Right atrium auricular region (tissue), 2 donors: ENCODE results near the gene MIPOL1. TPM values are rescaled to one million over a fixed set of nuclear protein-coding genes. Genes with fewer than 3 reads are reported as not detected.

Experiments used
- DNase-seq: peaks from one replicate; pipeline ENCODE4 v3.0.0-alpha.2; 2019; ENCODE audit warnings: low spot score
- H3K27ac ChIP-seq, 2 donors: fragments of 200-600 bp; sonication (generic); 1 replicate in 1 of 2; 2 replicates in 1 of 2; pipeline ENCODE4 v1.5.1; 2016 to 2019
- H3K27me3 ChIP-seq, 2 donors: fragments of 200-600 bp; sonication (generic); one replicate each; pipeline versions ENCODE4 v1.5.1 to v1.6.0; 2017 to 2019
- H3K36me3 ChIP-seq: fragments of 200-600 bp; sonication (generic); one replicate; pipeline ENCODE4 v1.5.1; 2016
- H3K4me1 ChIP-seq, 2 donors: fragments of 200-600 bp; sonication (generic); one replicate each; pipeline versions ENCODE4 v1.5.1 to v1.6.0; 2017 to 2019
- H3K4me3 ChIP-seq, 2 donors: fragments of 200-600 bp; sonication (generic); 1 replicate in 1 of 2; 2 replicates in 1 of 2; pipeline ENCODE4 v1.5.1; 2017 to 2019; ENCODE audit warnings: mild to moderate bottlenecking in 1 of 2, moderate library complexity in 1 of 2
- H3K9me3 ChIP-seq, 2 donors: fragments of 200-600 bp; sonication (generic); one replicate each; pipeline ENCODE4 v1.5.1; 2019
- CTCF ChIP-seq, 2 donors: fragments of 200-600 bp; sonication (generic); IDR thresholded peaks; one replicate each; pipeline ENCODE4 v1.5.1; 2019; ENCODE audit warnings: antibody characterized with exemption in 2 of 2
- total RNA-seq, 2 donors: library from RNA; depleted of rRNA; stranded (reverse); fragments of >200 nt; gene quantifications; one replicate each; pipeline ENCODE4 v1.1.0, GENCODE V29; 2016

MIPOL1 gene
- total RNA-seq, 2 donors from 2014 or later = 4.9 to 6.2 TPM

DNA sequence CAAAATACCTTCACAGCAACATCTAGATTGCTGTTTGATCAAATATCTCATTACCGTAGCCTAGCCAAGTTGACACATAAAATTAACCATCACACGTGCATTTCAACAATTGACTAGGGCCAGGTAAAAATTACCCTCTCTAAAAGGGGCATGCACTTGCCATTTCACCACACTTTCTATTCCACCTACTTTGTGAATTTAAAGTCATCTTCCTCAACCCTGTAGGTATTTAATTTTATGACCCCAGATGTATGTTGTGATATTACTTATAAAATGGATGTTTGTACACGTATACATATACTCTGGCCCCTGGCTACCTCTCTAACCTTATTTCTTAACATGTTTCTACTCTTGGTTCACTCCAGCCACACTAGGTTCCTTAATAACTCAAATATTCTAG is 237.1 kb downstream of the MIPOL1 start:
- no peaks in the 10 kb centered on the region for H3K27me3 ChIP-seq
- no peak for TF ChIP-seq CTCF (IDR thresholded peaks at IDR 0.05)
- H3K36me3 ChIP-seq = no peaks in the 10 kb centered on the region

GRCh38 chr14:37436519-37436918 is 238.8 kb downstream of the MIPOL1 start:
- no peaks in the 10 kb centered on the region for H3K9me3 ChIP-seq
- H3K4me3 ChIP-seq = no peak overlapping the region
- no peaks in the 10 kb centered on the region for H3K27me3 ChIP-seq
- H3K27ac ChIP-seq = no peak overlapping the region
- no peaks in the 10 kb centered on the region for H3K4me1 ChIP-seq
- DNase-seq = no peak
- TF ChIP-seq CTCF (IDR thresholded peaks at IDR 0.05) = no peak
- no peaks in the 10 kb centered on the region for H3K36me3 ChIP-seq

More for the DNA sequence above, 237.1 kb downstream of the MIPOL1 start:
- DNase-seq = no peak
- Histone ChIP-seq H3K9me3 (no peaks in the 10 kb centered on the region), H3K4me3 (no peak overlapping the region), H3K4me1 (no peaks in the 10 kb centered on the region), H3K27ac (no peak overlapping the region)

DNA sequence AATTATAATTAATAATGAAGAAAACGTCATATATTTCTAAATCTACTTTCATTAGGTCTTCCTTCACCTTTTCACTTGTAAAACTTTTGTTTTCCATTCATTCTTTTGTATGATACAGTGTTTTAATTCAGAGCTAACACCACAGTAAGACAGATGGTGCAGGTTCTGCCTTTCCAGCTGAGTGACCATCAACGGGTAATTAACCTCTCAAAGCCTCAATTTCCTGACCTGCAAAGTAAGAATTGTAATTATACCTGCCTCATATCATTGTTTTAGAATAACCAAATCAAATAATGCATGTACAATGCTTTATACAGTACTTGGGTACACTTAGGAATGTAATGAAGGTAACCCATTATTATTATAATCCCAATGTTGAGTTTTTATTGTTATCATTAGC is 239.8 kb downstream of the MIPOL1 start:
- Histone ChIP-seq H3K27ac (no peak overlapping the region), H3K36me3 (no peaks in the 10 kb centered on the region), H3K4me3 (no peak overlapping the region), H3K27me3 (no peaks in the 10 kb centered on the region), H3K4me1 (no peaks in the 10 kb centered on the region), H3K9me3 (no peaks in the 10 kb centered on the region)
- no peak for DNase-seq
- TF ChIP-seq CTCF (IDR thresholded peaks at IDR 0.05) = no peak

GRCh38 chr14:37438444-37438843 is 240.7 kb downstream of the MIPOL1 start:
- H3K27me3 ChIP-seq = no peaks in the 10 kb centered on the region
- H3K4me3 ChIP-seq = no peak overlapping the region
- no peaks in the 10 kb centered on the region for H3K4me1 ChIP-seq
- TF ChIP-seq CTCF (IDR thresholded peaks at IDR 0.05) = no peak
- no peaks in the 10 kb centered on the region for H3K9me3 ChIP-seq
- DNase-seq = no peak
- no peak overlapping the region for H3K27ac ChIP-seq
- H3K36me3 ChIP-seq = no peaks in the 10 kb centered on the region

DNA sequence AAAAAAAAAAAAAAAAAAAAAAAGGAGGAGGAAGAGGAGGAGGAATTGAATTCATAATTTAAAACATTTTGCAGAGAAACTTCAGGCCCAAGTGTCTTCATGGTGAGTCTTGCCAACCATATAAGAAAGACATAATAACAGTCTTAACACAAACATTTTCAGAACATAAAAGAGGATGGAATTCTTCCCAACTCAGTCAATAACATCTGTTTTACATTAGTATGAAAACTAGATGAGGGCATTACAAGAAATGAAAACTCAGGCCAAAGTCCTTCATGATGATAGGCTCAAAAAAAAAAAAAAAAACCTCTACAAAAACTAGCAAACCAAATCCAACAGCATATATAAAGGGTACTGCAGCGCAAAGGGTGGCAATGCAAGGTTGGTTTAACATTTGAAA is 245.7 kb downstream of the MIPOL1 start:
- TF ChIP-seq CTCF (IDR thresholded peaks at IDR 0.05) = no peak
- no peaks in the 10 kb centered on the region for H3K4me1 ChIP-seq
- no peaks in the 10 kb centered on the region for H3K9me3 ChIP-seq
- no peaks in the 10 kb centered on the region for H3K36me3 ChIP-seq
- no peak overlapping the region for H3K27ac ChIP-seq
- H3K27me3 ChIP-seq = no peaks in the 10 kb centered on the region
- no peak overlapping the region for H3K4me3 ChIP-seq
- no peak for DNase-seq

- H3K4me1 ChIP-seq = no peaks in the 10 kb centered on the region
- no peaks in the 10 kb centered on the region for H3K27me3 ChIP-seq
- H3K4me3 ChIP-seq = no peak overlapping the region
- H3K27ac ChIP-seq = no peak overlapping the region
- H3K9me3 ChIP-seq = no peaks in the 10 kb centered on the region
- H3K36me3 ChIP-seq = no peaks in the 10 kb centered on the region
- no peak for DNase-seq
- TF ChIP-seq CTCF (IDR thresholded peaks at IDR 0.05) = no peak
Measured at GRCh38 chr14:37447883-37448391, 250.2 kb downstream of the MIPOL1 start.
